ENCODE data around the gene DLG2.
"Not testable (repeated sequence)": the region's sequence is repeated elsewhere in the genome, so short reads cannot be mapped to it uniquely, and the experiment has no call there.

Gene DLG2

DNA sequence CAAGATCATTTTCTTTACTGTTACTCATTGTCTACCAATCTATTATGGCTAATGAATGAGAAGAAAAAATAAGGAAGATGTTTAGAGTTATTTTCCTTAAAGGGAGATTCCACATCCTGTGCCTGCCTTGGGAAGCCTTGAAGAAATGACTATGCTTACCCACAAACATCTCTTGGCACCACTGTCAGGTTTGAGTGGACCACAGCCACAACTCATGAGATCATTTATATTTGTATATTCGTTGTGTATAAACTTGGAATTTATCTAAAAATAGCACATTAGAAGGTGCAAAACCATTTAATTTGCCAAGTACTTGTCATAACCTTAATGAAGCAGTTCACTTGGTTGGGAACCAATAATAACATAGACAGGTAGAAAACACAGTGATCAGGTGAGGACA, 740.8 kb downstream of the DLG2 start:
- FAIRE-seq (no peak), DNase-seq (ENCODE audit: extremely low spot score, insufficient read length, low read depth) (no peak)

DNA sequence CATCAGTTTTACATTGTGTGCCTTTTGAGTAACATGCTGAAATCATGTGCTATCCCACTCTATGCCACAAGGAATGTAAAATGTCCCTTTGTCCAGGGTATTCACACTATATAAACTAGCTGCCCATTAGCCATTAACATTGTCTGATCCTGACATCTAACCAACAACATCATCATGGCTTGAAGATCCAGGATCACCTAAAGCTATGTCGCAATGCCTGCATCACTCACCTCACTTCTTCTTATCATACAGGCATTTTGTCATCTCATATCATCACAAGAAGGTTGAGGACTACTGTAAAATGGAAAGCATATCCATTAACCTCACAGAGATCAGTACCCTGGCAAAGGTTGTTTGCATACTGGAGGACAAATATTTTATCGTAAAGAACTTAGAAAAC, 742.3 kb downstream of the DLG2 start:
- FAIRE-seq (no peak), DNase-seq (ENCODE audit: extremely low spot score, insufficient read length, low read depth) (no peak)

DNA sequence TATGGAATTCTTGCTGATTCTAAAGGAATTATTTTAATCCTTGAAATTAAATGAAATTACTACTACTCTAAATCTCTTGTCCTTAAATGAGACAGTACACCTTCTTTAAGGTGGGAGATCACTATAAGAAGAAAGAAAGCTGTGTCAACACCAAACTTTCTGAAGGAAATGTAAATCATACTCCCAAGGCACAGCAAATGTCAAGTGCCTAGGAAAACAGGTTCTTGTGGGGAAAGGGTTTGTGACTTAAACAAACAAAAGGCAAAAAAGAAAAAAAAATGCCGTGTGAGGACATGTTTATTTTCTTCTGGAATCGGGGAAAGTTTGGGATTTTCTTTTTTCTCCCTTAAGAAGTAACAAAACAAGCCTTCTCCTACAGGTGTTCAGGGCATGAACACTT, 745.1 kb downstream of the DLG2 start:
- FAIRE-seq = no peak

DNA sequence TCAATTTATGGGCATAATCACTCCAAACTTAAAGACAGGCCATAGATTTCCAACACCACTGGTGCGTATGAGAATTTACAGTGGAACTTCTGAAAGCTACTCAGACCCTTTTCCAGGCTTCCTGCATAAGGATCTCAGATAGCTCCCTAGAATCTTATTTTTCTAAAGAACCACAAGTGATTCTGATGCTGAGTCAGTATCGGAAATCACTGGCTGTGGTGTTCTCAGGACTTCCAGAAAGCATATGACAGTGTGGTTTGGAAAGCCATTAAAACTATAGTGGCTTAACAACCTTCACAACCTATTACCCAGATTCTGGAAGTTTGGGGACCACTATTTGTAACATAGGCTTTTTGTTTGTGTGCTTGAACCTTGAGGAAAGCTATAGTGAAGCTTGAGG, 756.0 kb downstream of the DLG2 start:
- FAIRE-seq (no peak), DNase-seq (ENCODE audit: extremely low spot score, insufficient read length, low read depth) (no peak)

More for the DNA sequence above, 745.1 kb downstream of the DLG2 start:
- DNase-seq (ENCODE audit: extremely low spot score, insufficient read length, low read depth) = no peak

DNA sequence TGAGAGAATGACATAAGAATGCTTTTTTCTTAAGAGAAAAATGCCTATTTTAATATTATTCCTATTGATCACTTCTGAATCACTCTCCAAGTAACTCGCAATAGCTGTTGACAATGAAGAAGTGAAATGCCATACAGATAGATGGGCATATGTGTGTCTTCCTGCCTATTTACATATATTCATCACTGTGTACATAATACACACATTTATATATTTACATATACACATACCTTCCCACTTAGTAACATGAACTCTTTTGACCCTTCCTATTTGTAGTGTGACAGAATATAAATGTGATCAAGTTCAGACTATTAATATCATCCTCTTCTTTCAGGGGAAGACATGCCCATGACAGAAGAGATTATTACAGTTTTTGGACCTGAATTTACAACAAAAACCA, 756.7 kb downstream of the DLG2 start:
- DNase-seq (ENCODE audit: extremely low spot score, insufficient read length, low read depth) (no peak), FAIRE-seq (no peak)

DNA sequence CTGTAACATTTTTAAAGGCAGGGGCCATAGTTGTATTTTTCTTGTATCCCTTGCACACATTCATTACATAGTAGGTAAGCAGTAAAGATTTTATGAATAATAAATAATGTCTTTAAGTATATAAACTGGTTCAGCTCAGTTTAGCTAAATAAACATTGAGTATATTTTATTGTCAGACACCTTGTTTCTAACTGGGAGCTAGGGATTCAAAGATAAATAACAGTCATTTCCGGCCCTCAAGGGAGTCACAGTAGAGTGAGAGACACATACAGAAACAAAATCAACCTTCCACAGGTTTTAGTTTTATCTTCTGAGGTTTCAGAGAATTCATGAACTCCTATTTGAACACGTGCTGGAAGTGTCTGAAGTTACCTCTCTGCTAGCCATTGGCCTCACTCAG, 760.2 kb downstream of the DLG2 start:
- FAIRE-seq = no peak
- no peak for DNase-seq (ENCODE audit: extremely low spot score, insufficient read length, low read depth)

DNA sequence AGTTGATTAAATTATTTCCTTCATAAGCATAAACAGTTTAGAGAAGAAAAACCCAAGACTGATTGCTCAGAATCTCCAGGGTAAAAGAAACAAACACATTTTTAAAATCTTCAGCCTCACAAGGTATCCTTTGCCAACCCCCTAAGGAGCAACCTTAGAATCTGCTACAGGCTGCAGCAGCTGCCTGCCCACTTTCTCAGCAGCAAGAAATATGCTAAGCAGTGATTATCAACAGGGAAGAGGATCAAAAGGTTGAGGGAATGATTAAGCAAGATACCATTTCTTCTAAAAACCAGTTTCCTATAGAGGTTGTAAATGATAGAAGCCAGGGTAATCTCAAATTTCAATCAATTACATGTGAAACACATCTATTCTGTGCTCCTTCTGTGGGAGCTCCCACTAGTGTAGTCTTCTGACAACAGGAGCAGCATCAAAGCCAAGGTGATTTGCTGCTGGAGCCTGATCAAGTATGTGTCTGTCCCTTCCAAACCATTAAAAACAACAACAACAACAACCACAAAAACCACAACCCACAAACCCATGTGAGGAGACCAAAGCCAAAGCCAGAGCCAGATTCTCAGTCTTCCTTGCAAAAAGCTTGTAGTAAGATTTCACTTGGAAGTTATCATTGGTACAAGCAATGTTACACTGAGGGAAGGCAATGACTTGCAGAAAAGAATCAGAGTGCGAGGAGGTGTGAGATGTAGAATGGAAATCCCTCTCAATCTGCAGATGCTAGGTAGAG, 761.2 kb downstream of the DLG2 start:
- DNase-seq (ENCODE audit: extremely low spot score, insufficient read length, low read depth) = no peak
- no peak for FAIRE-seq

DNA sequence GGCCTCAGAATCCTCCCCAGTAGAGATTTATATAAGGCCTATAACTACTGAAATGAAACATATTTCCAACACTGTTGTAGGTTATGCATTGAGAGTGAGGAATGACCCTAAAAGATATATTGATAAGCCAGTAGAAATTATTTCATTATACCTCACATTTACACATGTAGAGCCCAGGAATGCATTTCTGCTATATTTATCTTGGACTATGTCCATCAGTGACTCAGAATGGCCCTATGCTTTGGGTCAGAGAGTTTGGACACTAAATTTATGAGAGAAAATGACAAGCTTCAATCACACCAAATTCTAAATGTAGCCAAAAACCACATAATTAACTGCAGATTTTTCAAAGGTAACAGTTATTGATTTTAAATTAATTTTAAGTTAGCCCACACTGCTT, 761.9 kb downstream of the DLG2 start:
- DNase-seq (ENCODE audit: extremely low spot score, insufficient read length, low read depth) (no peak), FAIRE-seq (no peak)

DNA sequence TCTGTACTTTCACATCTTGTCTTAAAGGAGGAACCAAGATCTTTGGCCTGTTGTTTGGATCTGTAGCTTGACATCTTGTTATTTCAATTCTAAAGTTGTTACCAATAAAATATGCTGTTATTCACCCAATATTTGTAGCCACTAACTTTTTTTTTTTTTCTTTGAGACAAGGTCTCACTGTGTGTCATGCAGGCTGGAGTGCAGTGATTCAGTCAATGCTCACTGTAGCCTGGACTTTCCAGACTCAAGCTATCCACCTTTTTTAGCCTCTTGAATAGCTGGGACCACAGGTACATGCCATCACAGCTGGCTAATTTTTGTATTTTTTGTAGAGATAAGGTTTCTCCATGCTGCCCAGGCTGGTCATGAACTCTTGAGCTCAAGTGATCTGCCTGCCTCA, 769.4 kb downstream of the DLG2 start:
- FAIRE-seq (no peak), DNase-seq (ENCODE audit: extremely low spot score, insufficient read length, low read depth) (no peak)

DNA sequence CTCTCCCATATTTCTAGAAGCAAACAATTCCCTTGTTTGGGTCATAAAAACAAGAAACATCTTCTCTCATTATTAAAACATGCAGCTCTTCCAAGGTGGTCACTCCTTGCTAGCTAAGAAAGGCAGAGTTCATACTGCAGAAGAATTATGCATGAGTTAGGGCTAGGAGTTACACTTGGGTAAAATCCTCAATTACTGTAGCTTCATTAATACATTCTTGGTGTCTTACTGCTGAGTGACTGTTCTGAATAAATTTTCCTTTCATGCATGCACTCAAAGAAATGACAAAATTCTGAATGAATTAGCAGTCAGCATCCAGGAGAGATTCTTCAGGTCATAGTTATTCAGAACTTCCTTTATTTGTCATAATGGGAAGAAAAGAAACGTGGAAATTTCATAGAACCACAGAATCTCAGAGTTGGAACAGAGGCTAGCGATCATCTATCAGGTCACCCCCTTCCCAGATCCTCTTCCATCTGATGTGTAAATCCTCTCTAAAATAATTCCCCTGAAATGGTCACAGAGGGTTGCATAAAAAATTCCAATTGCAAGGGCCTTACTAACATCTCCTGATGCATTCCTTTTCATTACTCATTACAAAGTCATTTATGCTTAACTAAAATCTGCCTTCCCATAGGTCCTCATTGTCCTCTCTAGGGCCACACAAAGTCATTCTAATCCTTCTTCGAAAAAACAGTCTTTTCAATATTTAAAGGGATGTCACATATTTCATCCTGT, 771.5 kb downstream of the DLG2 start:
- FAIRE-seq (no peak), DNase-seq (ENCODE audit: extremely low spot score, insufficient read length, low read depth) (no peak)

DNA sequence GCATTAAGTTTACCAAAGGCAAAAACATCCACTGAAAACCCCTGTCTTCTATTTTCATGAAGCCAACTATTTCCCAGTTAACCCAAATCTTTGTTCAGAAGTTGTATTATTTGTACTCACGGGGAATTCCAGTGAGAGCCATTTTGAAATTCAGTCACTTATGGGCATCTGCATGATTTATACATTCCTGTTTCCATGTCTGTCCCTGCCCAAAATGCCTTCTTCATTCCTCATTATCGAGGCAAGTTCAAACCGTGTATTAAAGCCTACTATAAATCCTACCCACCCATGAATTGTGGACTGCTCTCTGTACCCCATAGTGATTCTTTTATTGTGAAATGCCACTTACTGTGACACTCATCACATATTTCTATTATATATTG, 772.7 kb downstream of the DLG2 start:
- FAIRE-seq (no peak), DNase-seq (ENCODE audit: extremely low spot score, insufficient read length, low read depth) (no peak)

DNA sequence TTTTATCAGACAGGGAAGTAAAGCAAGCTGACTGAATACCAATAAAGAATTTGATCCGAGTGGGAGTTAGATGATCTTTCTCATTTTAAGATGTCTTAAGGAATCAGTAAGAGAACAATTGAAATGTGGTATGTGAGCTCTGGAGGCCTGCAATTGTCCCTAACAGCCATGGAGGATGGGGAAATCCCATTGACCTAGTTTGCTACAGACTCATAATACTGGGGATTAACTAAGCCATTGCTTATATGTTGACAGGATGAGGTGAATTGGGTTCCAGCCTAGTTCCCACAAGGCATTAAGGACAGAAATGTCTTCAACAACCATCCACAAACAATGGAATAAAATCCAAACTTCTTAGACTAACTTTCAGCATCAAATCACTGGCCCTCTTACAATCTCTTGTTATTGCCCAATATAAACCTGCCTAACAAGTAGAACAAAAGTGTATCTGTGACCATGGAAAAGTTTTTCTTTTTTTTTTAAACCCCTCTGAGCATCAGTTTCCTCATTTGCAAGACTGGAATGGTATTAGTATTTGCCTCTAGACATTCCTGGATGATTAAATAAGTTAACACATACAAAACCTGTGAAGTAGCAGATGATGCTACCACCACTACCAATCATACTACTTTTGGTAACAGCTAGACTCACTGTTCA, 773.2 kb downstream of the DLG2 start:
- DNase-seq (ENCODE audit: extremely low spot score, insufficient read length, low read depth) (no peak), FAIRE-seq (no peak)

DNA sequence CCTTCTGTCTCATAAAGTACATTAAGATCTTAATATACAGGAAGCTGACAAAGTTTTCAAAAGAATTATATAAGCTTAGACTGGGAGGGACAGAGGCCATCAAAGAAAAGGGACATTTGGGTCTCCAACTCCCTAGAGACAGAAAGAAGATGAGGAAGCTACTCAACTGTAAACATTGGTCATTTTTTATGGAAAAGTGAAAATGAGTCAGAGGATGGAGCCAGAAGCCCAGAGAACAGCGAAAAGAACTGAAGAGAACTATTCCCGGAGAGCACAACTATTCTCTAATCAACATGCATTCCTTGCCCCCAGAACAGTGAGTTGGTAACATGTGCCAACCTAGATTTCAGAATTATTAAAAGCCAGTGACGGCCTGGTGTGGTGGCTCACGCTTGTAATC, 779.3 kb downstream of the DLG2 start:
- no peak for FAIRE-seq
- no peak for DNase-seq (ENCODE audit: extremely low spot score, insufficient read length, low read depth)

DNA sequence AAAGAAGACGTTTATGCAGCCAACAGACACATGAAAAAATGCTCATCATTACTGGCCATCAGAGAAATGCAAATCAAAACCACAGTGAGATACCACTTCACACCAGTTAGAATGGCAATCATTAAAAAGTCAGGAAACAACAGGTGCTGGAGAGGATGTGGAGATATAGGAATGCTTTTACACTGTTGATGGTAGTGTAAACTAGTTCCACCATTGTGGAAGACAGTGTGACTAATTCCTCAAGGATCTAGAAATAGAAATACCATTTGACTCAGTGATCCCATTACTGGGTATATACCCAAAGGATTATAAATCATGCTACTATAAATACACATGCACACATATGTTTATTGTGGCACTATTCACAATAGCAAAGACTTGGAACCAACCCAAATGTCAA, 786.9 kb downstream of the DLG2 start:
- not testable (repeated sequence) for FAIRE-seq

DNA sequence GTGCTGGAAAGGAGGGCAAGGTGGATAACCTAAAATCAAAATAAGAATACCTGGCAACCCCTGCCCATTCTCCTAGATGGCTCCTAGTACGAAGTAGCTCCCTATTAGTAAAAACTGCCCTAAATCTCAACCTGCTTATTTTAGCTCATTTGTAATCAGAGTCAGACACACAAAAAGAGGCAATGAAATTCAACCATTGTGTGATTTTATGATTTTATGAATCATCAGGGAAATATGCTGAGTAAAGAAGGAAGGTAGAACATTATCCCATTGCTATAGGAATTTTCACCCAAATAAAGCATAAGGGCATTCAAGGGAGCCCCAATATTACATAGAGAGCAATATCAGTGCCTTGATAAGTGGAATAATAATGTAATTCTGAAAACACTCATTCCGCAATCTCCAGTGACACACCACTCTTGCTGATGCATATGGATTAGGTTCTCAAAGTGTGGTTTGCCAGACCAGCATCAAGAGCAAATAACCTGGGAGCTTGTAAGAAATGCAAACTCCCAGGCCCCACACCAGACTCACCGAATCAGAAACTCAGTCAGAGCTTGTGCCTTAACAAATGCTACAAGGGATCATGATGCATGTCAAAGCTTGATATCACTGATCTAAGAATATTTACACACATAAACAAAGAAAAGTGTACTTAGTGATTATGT, 789.6 kb downstream of the DLG2 start:
- FAIRE-seq (no peak), DNase-seq (ENCODE audit: extremely low spot score, insufficient read length, low read depth) (no peak)

More for the DNA sequence above, 786.9 kb downstream of the DLG2 start:
- not testable (repeated sequence) for DNase-seq (ENCODE audit: extremely low spot score, insufficient read length, low read depth)

DNA sequence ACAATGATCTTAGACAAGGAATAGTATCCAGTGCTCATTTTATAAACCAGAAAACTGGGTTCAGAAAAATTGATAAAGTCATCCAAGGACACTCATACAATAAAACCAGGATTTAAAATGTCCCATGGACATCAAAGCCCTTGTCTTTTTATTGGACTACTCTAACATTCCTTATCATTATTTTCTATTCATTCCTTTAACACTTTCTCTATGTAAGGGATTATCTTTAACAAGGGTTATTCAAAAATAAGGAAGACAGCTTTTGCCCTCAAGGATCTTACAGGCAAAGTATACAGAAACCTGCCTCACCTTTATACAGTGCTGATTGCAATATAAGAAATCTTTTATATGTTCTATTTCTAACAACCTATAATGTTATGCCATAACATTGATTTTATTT, 790.8 kb downstream of the DLG2 start:
- FAIRE-seq = no peak
- DNase-seq (ENCODE audit: extremely low spot score, insufficient read length, low read depth) = no peak

DNA sequence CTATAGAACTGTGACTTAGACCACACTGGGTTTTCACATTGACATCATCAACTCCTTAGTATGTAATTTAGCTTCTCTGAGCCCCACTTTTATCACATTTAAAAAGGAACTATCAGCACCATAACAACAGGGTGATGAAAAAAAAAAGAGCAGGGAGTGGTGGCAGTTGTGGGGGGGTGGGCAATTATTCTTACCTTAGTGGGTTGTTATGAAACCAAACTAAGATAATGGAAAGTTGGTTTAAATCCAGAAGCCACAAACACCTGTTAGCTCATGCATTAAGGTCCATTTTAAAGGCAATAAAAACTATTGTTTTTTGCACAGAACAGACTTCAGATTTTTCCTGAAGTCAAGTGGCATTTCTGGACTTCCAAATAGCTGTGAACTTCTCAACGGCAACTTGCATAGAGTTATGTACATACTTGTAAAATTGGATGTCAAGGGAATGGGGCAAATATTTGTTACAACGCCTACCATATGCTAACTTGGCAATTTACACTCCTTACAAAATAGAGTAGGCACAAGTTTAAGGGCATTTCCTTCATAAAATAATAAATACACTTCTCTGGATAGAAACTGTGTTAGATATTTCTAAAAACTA, 793.6 kb downstream of the DLG2 start:
- DNase-seq (ENCODE audit: extremely low spot score, insufficient read length, low read depth) = no peak
- no peak for FAIRE-seq

DNA sequence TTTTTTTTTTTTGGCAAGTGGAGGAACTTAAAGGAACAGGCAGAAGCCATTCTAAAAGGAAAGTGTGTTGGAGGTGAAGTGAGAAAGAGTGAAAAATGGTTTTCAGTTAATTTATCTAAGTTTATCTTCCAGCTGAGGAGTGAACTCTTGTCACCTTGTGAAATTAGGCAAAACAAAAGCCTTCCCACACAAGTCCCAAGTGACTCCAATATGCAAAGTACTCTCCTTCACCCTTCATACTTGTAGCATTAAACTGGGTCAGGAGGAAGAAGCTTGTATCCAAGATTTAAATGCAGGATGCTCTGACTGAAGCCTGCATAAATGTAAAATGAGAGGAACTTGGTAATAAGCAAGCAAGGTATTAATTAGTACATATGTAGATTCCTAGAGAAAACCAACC, 796.8 kb downstream of the DLG2 start:
- FAIRE-seq (no peak), DNase-seq (ENCODE audit: extremely low spot score, insufficient read length, low read depth) (no peak)

DNA sequence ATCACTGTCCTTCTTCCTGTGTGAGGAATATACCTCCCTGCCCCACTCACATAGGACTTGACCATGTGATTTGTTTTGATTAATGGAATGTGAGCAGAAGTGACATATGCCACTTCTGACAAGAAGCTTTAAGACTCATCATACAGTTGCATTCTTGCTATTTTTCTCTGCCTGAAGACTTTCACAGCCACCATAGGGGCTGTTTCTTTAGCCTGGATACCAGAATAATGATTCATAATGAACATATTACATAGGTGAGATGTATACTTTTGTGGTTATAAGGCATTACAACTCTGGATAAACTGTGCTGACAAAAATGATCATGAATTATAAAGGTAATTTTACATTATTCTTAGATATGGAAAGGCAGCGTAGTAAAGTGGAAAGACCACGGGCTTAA, 798.0 kb downstream of the DLG2 start:
- no peak for DNase-seq (ENCODE audit: extremely low spot score, insufficient read length, low read depth)
- no peak for FAIRE-seq

DNA sequence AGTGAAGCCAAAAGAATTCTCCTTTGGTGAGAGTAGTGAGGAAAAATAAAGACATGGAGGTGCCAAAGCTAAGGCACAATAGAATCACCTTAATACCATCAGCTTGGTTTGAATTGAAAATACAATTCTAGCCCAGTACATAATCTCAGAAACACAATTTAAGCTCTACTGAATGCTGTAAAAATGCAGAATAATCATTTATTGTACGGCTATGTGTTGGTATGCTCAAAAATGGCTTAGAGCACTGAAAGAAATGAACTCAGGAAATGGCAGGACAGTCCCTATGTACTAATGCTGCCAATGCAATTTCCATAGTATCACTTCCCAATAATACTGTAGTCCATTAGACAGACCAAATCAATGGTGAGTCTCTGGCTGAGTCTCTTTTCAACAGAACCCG, 798.5 kb downstream of the DLG2 start:
- no peak for DNase-seq (ENCODE audit: extremely low spot score, insufficient read length, low read depth)
- FAIRE-seq = no peak

Measured in GM18507 (cell line).